Mucosa of stomach (tissue), 1 donor: ENCODE measurements around the gene GPATCH4.
"Not testable (repeated sequence)": the region's sequence is repeated elsewhere in the genome, so short reads cannot be mapped to it uniquely, and the experiment has no call there.

Experiments used
- H3K27me3 ChIP-seq: one replicate; pipeline ENCODE4 v1.7.0; 2013; ENCODE audit warnings: mild to moderate bottlenecking, low read length; ENCODE audit not compliant: control insufficient read depth, insufficient read depth
- H3K36me3 ChIP-seq: one replicate; pipeline ENCODE4 v1.7.0; 2013; ENCODE audit warnings: low read length; ENCODE audit not compliant: control insufficient read depth, insufficient read depth
- H3K4me1 ChIP-seq: one replicate; pipeline ENCODE4 v1.7.0; 2013; ENCODE audit warnings: mild to moderate bottlenecking, low read length; ENCODE audit not compliant: control insufficient read depth, insufficient read depth
- H3K4me3 ChIP-seq: one replicate; pipeline ENCODE4 v1.7.0; 2013; ENCODE audit warnings: low read length
- H3K9ac ChIP-seq: one replicate; pipeline ENCODE4 v1.7.0; 2013; ENCODE audit warnings: mild to moderate bottlenecking, low read length, moderate library complexity
- H3K9me3 ChIP-seq: one replicate; pipeline ENCODE4 v1.7.0; 2013; ENCODE audit warnings: mild to moderate bottlenecking, low read length, moderate library complexity; ENCODE audit not compliant: control insufficient read depth
- donor health status: Pancreatic carcinoma.

Gene GPATCH4

DNA sequence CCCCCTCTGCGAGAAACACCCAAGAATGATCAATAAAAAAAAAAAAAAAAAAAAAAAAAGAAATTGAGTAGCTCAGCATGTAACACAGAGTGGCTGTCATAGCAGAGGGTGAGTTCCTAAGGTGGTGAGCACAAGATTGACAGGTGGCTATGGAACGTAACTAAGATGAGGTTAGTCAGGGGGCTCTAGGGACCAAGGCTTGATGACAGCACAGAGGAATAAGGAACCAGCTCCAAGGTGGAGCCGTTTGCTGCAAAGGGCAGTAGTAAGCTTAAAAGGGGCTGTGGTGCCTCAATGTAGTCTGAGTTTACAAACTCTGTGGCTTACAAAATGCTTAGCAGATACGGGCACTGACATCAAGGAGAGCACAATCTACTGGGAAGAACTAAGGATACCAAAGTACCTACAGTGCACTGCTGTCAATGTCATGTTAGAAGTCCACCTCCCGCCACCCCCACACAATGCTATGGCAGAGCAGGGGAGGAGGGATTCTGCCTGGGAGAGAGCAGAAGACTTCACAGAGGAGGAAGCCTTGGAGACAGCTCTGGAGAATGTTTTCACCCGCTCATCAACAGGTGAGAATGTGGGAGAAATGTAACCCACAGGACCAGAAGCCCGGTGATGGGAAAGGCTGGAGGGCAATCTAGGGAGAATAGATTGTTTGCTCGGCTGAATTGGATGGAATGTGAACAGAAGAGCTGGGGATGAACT lies 42.0 kb downstream of the GPATCH4 start:
- no peaks in the 10 kb centered on the region for H3K4me1 ChIP-seq
- H3K9me3 ChIP-seq, result no peaks in the 10 kb centered on the region
- no peaks in the 10 kb centered on the region for H3K36me3 ChIP-seq
- H3K9ac ChIP-seq, result no peak overlapping the region
- H3K4me3 ChIP-seq, result no peak overlapping the region
- no peaks in the 10 kb centered on the region for H3K27me3 ChIP-seq

DNA sequence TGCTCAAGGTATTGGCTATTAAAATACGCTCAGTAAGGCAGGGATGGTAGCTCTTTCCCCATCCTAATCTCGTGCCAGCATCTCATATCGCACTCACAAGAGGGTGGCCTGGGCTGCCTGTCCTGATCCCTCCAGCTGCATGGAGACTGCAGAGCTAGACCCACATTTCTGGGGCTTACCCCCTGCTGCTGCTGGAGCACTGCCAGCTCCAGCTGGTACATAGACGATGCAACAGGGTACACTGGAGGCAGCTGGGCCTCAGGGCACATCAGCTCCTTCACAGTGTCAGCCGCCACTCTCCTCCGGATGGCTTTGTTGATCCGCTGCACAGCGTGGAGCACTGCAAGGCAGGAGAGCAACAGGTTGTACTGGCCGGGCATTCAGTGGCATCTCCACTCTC lies 44.9 kb downstream of the GPATCH4 start:
- Histone ChIP-seq H3K36me3 (no peaks in the 10 kb centered on the region), H3K4me3 (no peak overlapping the region), H3K4me1 (peaks cover 7% of the 10 kb centered on the region)

DNA sequence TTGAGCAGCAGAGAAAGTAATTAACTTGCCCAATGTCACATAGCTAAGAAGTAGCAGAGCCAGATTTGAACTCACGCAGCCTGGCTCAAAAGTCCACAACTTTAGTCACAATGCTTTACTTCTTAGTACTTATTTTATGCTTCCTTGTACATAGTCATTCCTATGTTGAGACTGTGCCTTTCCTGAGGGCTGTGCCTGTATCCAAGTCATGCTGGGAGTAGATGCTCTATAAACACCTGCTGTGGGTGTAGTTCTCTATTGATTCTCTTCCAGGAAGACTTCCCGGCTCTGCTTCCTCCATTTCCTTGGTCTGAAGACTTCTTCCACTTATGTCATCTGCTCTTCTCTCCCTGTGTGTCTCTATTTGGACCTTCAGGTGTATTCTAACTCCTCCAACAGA lies 45.6 kb downstream of the GPATCH4 start:
- Histone ChIP-seq H3K4me1 (peaks cover 10% of the 10 kb centered on the region), H3K4me3 (no peak overlapping the region), H3K36me3 (no peaks in the 10 kb centered on the region), H3K9ac (no peak overlapping the region), H3K27me3 (no peaks in the 10 kb centered on the region), H3K9me3 (no peaks in the 10 kb centered on the region)

More for the DNA sequence above, 44.9 kb downstream of the GPATCH4 start:
- H3K9me3 ChIP-seq, result no peaks in the 10 kb centered on the region
- no peaks in the 10 kb centered on the region for H3K27me3 ChIP-seq
- no peak overlapping the region for H3K9ac ChIP-seq

DNA sequence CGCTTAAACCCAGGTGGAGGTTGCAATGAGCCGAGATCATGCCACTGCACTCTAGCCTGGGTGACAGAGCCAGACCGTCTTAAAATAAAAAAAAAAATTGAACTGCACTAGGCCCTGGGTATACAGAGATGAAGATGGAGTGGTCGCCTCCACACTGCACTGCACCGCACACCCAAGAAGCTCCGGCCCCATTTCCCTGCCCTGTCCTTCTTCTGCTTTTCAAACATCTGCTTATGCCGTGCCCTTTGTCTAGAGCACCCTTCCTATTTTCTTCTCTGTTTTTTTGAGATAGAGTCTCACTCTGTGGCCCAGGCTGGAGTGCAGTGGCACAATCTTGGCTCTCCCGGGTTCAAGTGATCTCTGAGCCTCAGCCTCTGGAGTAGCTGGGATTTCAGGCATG lies 46.3 kb downstream of the GPATCH4 start:
- H3K4me3 ChIP-seq, result no peak overlapping the region
- no peaks in the 10 kb centered on the region for H3K9me3 ChIP-seq
- no peak overlapping the region for H3K9ac ChIP-seq
- H3K27me3 ChIP-seq, result no peaks in the 10 kb centered on the region
- no peaks in the 10 kb centered on the region for H3K36me3 ChIP-seq
- peaks cover 10% of the 10 kb centered on the region for H3K4me1 ChIP-seq

DNA sequence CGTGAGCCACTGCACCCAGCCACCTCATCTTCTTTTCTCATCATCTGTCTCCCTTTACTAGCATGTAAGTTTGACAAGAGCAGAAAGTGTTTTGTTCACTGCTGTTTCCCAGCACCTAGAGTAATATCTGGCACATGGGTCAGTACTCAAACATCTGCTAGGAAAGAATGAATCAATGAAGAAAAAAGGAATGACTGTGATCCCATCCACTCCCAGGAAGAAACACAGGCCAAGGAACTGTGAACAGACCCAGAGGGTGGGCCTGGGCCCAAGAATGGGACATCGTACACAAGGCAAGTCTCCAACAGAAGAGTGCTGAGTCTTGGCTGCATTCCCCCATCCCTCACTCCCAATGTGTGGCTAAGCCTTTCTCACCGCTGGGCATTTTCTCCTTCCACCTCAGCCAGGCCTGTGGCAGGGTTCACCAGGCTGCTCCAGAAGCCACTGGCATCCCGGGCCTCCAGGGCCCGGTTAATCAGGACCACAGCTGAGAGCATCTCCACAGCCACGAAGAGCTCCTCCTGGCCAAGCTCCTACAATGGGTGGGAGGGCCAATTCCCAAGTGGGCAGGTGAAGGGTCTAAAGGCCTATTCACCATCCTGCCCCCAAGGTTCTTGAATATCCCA lies 47.3 kb downstream of the GPATCH4 start:
- H3K9ac ChIP-seq, result no peak overlapping the region

DNA sequence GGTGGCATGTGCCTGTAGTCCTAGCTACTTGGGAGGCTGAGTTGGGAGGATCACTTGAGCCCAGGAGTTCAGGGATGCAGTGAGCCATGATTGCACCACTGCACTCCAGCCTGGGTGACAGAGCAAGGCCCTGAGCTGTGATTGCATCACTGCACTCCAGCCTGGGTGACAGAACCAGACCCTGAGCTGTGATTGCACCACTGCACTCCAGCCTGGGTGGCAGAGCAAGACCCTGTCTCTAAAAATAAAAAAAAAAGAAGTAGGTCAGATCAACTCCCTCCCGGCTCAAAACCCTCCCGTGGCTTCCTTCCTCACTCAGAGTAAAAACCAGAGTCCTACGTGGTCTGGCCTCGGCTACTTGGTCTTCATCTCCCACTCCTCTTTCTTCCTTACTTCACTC lies 48.3 kb downstream of the GPATCH4 start:
- H3K9me3 ChIP-seq, H3K4me3 ChIP-seq, H3K9ac ChIP-seq, H3K27me3 ChIP-seq, H3K36me3 ChIP-seq: not testable (repeated sequence)
- H3K4me1 ChIP-seq, result peaks cover 10% of the 10 kb centered on the region

More for the DNA sequence above, 47.3 kb downstream of the GPATCH4 start:
- Histone ChIP-seq H3K27me3 (no peaks in the 10 kb centered on the region), H3K4me1 (peaks cover 10% of the 10 kb centered on the region), H3K4me3 (no peak overlapping the region), H3K9me3 (no peaks in the 10 kb centered on the region), H3K36me3 (no peaks in the 10 kb centered on the region)

DNA sequence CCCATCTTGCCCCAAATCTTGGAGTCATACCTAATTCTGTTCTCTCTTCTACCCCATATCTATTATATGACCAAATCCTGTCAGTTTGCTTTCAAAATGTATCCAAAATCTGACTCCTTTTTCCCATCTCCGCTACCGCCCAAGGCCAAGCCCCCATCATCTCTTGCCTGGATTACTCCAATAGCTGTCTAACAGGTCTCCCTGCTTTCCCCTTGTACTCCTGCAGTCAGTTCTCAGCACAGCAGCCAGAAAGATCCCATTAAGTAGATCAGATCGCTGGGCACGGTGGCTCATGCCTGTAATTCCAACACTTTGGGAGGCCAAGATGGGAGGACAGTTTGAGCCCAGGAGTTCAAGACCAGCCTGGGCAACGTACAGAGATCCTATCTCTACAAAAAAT lies 48.8 kb downstream of the GPATCH4 start:
- Histone ChIP-seq H3K36me3 (no peaks in the 10 kb centered on the region), H3K4me3 (no peak overlapping the region), H3K9me3 (no peaks in the 10 kb centered on the region), H3K27me3 (no peaks in the 10 kb centered on the region), H3K4me1 (peaks cover 10% of the 10 kb centered on the region), H3K9ac (no peak overlapping the region)

DNA sequence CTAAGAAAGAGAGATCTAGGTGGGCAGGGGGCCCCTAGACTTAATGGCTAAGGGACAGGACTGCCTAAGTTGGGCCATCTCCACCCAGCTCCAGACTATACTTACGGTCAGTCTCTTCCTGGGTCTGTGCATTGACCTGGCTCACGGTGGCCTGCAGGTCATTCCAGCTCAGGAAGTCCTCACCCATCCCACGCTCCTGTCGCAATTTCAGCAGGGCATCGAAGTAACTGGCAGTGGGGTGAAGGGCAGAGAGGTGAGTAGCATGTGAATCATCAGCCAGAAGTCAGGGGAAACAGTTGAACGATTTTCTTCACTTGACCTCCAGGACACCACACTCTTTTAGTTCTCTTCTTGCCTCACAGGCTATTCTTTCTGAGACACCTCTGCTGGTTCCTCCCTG lies 49.4 kb downstream of the GPATCH4 start:
- H3K36me3 ChIP-seq, result no peaks in the 10 kb centered on the region
- H3K4me1 ChIP-seq, result peaks cover 10% of the 10 kb centered on the region
- H3K9ac ChIP-seq, result no peak overlapping the region
- no peaks in the 10 kb centered on the region for H3K9me3 ChIP-seq
- no peak overlapping the region for H3K4me3 ChIP-seq
- no peaks in the 10 kb centered on the region for H3K27me3 ChIP-seq

DNA sequence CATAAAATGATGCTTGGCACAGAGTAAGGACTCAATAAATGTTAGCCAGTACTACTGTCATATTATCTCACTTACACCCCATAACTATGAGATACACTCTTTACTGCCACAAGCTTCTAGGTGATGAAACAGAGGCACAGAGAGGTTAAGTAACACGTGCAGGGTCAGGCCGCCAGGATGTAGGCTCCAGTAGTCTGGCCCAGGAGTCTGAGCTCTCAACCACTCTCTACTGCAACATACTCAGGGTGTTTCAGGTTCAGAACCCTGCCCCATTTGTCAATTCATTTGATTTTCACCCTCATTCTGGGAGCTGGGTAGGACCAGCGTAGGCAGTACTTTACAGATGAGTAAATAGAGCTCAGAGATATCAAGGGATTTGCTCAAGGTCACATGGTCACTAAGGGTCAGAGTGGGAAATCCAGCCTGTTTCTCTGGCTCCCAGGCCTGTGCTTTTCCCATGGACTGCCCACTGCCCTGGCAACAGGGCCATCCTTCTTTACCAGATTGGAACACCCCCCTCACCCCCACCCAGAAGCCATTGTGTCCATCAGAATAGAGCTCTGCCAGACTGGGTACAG lies 50.1 kb downstream of the GPATCH4 start:
- H3K9me3 ChIP-seq, result no peaks in the 10 kb centered on the region
- H3K9ac ChIP-seq, result no peak overlapping the region
- no peaks in the 10 kb centered on the region for H3K36me3 ChIP-seq
- H3K27me3 ChIP-seq, result no peaks in the 10 kb centered on the region
- no peak overlapping the region for H3K4me3 ChIP-seq
- H3K4me1 ChIP-seq, result peaks cover 10% of the 10 kb centered on the region

DNA sequence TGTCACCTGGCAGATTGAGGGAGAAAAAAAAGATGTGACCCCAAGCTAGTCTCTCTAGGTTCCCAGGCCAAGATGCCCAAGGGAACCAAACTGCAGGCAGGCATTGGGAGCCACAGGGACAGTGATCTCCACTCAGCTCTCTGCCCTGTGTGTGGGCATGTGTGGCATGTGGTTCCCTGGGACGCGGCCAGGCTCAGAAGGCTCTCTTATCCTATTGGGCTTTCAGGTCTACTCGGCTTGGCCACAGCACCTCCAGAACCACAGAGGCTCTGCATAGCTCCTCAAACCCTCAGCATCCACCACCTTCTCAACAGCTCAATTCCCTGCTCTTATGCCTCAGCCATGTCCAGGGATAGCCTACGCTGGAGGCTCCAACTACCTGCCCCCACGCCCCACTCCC lies 50.9 kb downstream of the GPATCH4 start:
- H3K36me3 ChIP-seq, result no peaks in the 10 kb centered on the region
- H3K9ac ChIP-seq, result no peak overlapping the region
- no peaks in the 10 kb centered on the region for H3K27me3 ChIP-seq
- H3K9me3 ChIP-seq, result no peaks in the 10 kb centered on the region
- peaks cover 10% of the 10 kb centered on the region for H3K4me1 ChIP-seq
- no peak overlapping the region for H3K4me3 ChIP-seq

DNA sequence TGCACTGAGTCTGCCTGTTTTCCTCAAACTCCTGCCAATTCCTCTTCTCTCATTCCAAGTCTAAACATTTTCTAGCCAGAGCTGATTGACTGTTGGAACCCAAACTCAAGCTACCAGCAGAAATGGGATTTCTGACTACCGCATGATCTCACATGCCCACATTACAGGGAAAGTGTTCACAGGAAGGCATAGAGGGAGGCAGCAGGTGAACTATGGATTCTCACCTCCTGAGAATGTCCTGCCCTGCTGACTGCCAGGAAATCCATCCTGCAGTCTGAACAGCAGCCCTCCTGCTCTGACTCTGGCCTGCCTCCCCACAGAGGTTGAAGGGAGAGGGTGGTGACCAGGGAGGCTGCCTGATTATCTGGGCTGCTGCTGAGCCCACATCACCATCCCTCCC lies 51.4 kb downstream of the GPATCH4 start:
- no peaks in the 10 kb centered on the region for H3K9me3 ChIP-seq
- H3K36me3 ChIP-seq, result no peaks in the 10 kb centered on the region
- no peaks in the 10 kb centered on the region for H3K27me3 ChIP-seq
- peaks cover 10% of the 10 kb centered on the region for H3K4me1 ChIP-seq
- H3K4me3 ChIP-seq, result no peak overlapping the region
- H3K9ac ChIP-seq, result no peak overlapping the region

DNA sequence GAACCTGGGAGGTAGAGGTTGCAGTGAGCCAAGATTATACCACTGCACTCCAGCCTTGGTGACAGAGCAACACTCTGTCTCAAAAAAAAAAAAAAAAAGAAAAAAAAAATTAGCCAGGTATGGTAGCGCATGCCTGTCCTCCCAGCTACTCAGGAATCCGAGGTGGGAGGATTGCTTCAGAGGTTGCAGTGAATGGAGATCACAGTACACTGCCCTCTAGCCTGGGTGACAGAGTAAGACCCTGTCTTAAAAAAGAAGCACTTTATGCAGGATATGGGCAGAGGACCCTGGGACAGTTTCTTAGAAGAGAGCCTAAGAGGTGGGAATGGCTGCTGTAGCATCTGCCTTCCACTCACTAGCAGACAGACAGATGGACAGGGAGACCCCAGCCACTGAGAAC lies 51.9 kb downstream of the GPATCH4 start:
- no peaks in the 10 kb centered on the region for H3K9me3 ChIP-seq
- H3K36me3 ChIP-seq, result no peaks in the 10 kb centered on the region
- H3K27me3 ChIP-seq, result no peaks in the 10 kb centered on the region
- H3K9ac ChIP-seq, result no peak overlapping the region
- H3K4me1 ChIP-seq, result peaks cover 10% of the 10 kb centered on the region
- H3K4me3 ChIP-seq, result no peak overlapping the region
